Measurements from ENCODE around the gene MGAT4C. TPM values are rescaled to one million over a fixed set of nuclear protein-coding genes. Genes with fewer than 3 reads are reported as not detected.

Gene MGAT4C
- total RNA-seq, 1 donor from 2014 or later, result 1.2 TPM

GRCh38 chr12:86264451-86265328 is 8.5 kb upstream of the MGAT4C start:
- Histone ChIP-seq H3K4me2 (ENCODE audit: low read length) (peak overlapping the region; percentile 76), H3K79me2 (ENCODE audit: insufficient read depth, low read length) (no peaks in the 10 kb centered on the region), H3K27ac (ENCODE audit: low read depth, low read length) (no peak overlapping the region), H3K27me3 (ENCODE audit: insufficient read depth, low read length) (no peaks in the 10 kb centered on the region), H3K9ac (ENCODE audit: low read length) (no peak overlapping the region), H2AFZ (ENCODE audit: low read depth, low read length) (peak overlapping the region; percentile 78), H3K4me3 (ENCODE audit: insufficient read depth, low read depth, low read length) (peak overlapping the region; percentile 32), H4K20me1 (ENCODE audit: insufficient read depth, low read length) (no peaks in the 10 kb centered on the region), H3K9me3 (ENCODE audit: insufficient read depth, low read depth, low read length) (no peaks in the 10 kb centered on the region), H3K4me1 (ENCODE audit: insufficient read depth, low read length) (no peaks in the 10 kb centered on the region), H3K36me3 (ENCODE audit: insufficient read depth, low read length) (no peaks in the 10 kb centered on the region)
- no peaks in the 10 kb centered on the region for H3K27me3 Mint-ChIP-seq (ENCODE audit: low read depth, unreplicated experiment)
- TF ChIP-seq EZH2 (IDR thresholded peaks at IDR 0.05; ENCODE audit: insufficient read depth, low read length), result no peak
- H3K4me3 Mint-ChIP-seq (ENCODE audit: unreplicated experiment), result no peak overlapping the region
- DNase-seq (ENCODE audit: low read depth) (no peak), FAIRE-seq (no peak)
- H3K9me3 Mint-ChIP-seq (ENCODE audit: unreplicated experiment), result no peaks in the 10 kb centered on the region
- no peaks in the 10 kb centered on the region for H3K4me1 Mint-ChIP-seq (ENCODE audit: low read depth, unreplicated experiment)
- no peak overlapping the region for H3K27ac Mint-ChIP-seq (ENCODE audit: unreplicated experiment)
- no peaks in the 10 kb centered on the region for H3K36me3 Mint-ChIP-seq (ENCODE audit: low read depth, unreplicated experiment)

- no peak overlapping the region for H3K4me3 ChIP-seq (ENCODE audit: insufficient read depth, low read depth, low read length)
- FAIRE-seq, result no peak
- H3K4me3 Mint-ChIP-seq (ENCODE audit: unreplicated experiment), result no peak overlapping the region
- H3K27ac Mint-ChIP-seq (ENCODE audit: unreplicated experiment), result no peak overlapping the region
- no peak overlapping the region for H2AFZ ChIP-seq (ENCODE audit: low read depth, low read length)
- H3K27me3 Mint-ChIP-seq (ENCODE audit: low read depth, unreplicated experiment), result no peaks in the 10 kb centered on the region
- H3K27me3 ChIP-seq (ENCODE audit: insufficient read depth, low read length), result no peaks in the 10 kb centered on the region
- H3K36me3 Mint-ChIP-seq (ENCODE audit: low read depth, unreplicated experiment), result no peaks in the 10 kb centered on the region
- H4K20me1 ChIP-seq (ENCODE audit: insufficient read depth, low read length), result no peaks in the 10 kb centered on the region
- H3K4me1 ChIP-seq (ENCODE audit: insufficient read depth, low read length), result no peaks in the 10 kb centered on the region
- H3K4me2 ChIP-seq (ENCODE audit: low read length), result no peak overlapping the region
- H3K9ac ChIP-seq (ENCODE audit: low read length), result no peak overlapping the region
- no peak overlapping the region for H3K27ac ChIP-seq (ENCODE audit: low read depth, low read length)
- H3K36me3 ChIP-seq (ENCODE audit: insufficient read depth, low read length), result no peaks in the 10 kb centered on the region
- DNase-seq (ENCODE audit: low read depth), result peak; percentile 17
- TF ChIP-seq CTCF (IDR thresholded peaks at IDR 0.05; ENCODE audit: insufficient read depth, low read depth, low read length) (no peak), EZH2 (IDR thresholded peaks at IDR 0.05; ENCODE audit: insufficient read depth, low read length) (no peak)
- no peaks in the 10 kb centered on the region for H3K9me3 Mint-ChIP-seq (ENCODE audit: unreplicated experiment)
- H3K79me2 ChIP-seq (ENCODE audit: insufficient read depth, low read length), result no peaks in the 10 kb centered on the region
- no peaks in the 10 kb centered on the region for H3K9me3 ChIP-seq (ENCODE audit: insufficient read depth, low read depth, low read length)
- H3K4me1 Mint-ChIP-seq (ENCODE audit: low read depth, unreplicated experiment), result no peaks in the 10 kb centered on the region
These were observed 5.4 kb upstream of the MGAT4C start for GRCh38 chr12:86261578-86261977.

GRCh38 chr12:86261142-86261541 is 5.0 kb upstream of the MGAT4C start:
- Histone ChIP-seq H3K27ac (ENCODE audit: low read depth, low read length) (no peak overlapping the region), H3K36me3 (ENCODE audit: insufficient read depth, low read length) (no peaks in the 10 kb centered on the region), H3K4me3 (ENCODE audit: insufficient read depth, low read depth, low read length) (no peak overlapping the region), H3K4me1 (ENCODE audit: insufficient read depth, low read length) (no peaks in the 10 kb centered on the region), H3K27me3 (ENCODE audit: insufficient read depth, low read length) (no peaks in the 10 kb centered on the region), H3K9me3 (ENCODE audit: insufficient read depth, low read depth, low read length) (no peaks in the 10 kb centered on the region), H4K20me1 (ENCODE audit: insufficient read depth, low read length) (no peaks in the 10 kb centered on the region), H2AFZ (ENCODE audit: low read depth, low read length) (no peak overlapping the region), H3K9ac (ENCODE audit: low read length) (no peak overlapping the region), H3K4me2 (ENCODE audit: low read length) (no peak overlapping the region), H3K79me2 (ENCODE audit: insufficient read depth, low read length) (no peaks in the 10 kb centered on the region)
- TF ChIP-seq EZH2 (IDR thresholded peaks at IDR 0.05; ENCODE audit: insufficient read depth, low read length) (no peak), CTCF (IDR thresholded peaks at IDR 0.05; ENCODE audit: insufficient read depth, low read depth, low read length) (no peak)
- Mint-ChIP-seq H3K4me3 (ENCODE audit: unreplicated experiment) (no peak overlapping the region), H3K36me3 (ENCODE audit: low read depth, unreplicated experiment) (no peaks in the 10 kb centered on the region), H3K4me1 (ENCODE audit: low read depth, unreplicated experiment) (peaks cover 2% of the 10 kb centered on the region), H3K27me3 (ENCODE audit: low read depth, unreplicated experiment) (no peaks in the 10 kb centered on the region), H3K9me3 (ENCODE audit: unreplicated experiment) (no peaks in the 10 kb centered on the region), H3K27ac (ENCODE audit: unreplicated experiment) (no peak overlapping the region)
- peak; percentile 37 for DNase-seq (ENCODE audit: low read depth)
- FAIRE-seq, result no peak

Data from astrocyte (in vitro differentiated cells and primary cell).